GM21529 (cell line): ENCODE measurements around the gene LILRB3.
A peak's percentile ranks its signal among the peaks of the same experiment; 100 is the strongest.
"Not testable (repeated sequence)": the region's sequence is repeated elsewhere in the genome, so short reads cannot be mapped to it uniquely, and the experiment has no call there.

Experiments used
- ATAC-seq: cut with Tn5 transposase; IDR thresholded peaks from one replicate; pipeline ENCODE4 v1.9.1; 2021; ENCODE audit not compliant: unreplicated experiment

The LILRB3 gene

GRCh38 chr19:54214217-54214616 is 8.6 kb downstream of the LILRB3 start:
- ATAC-seq, result not testable (repeated sequence)

- no peak for ATAC-seq
These were observed 11.6 kb downstream of the LILRB3 start for GRCh38 chr19:54211235-54211634.

- no peak for ATAC-seq
These were observed 12.9 kb downstream of the LILRB3 start for GRCh38 chr19:54209811-54210494.

GRCh38 chr19:54209058-54209810 is 13.6 kb downstream of the LILRB3 start:
- ATAC-seq, result no peak

- no peak for ATAC-seq
These were observed 14.1 kb downstream of the LILRB3 start for GRCh38 chr19:54208784-54209057.

GRCh38 chr19:54207983-54208783 is 14.6 kb downstream of the LILRB3 start:
- peak; percentile 54 for ATAC-seq

GRCh38 chr19:54207676-54207982 is 15.2 kb downstream of the LILRB3 start:
- ATAC-seq, result peak; percentile 2

GRCh38 chr19:54207193-54207592 is 15.6 kb downstream of the LILRB3 start:
- ATAC-seq, result not testable (repeated sequence)

GRCh38 chr19:54206831-54207177 is 16.0 kb downstream of the LILRB3 start:
- no peak for ATAC-seq

GRCh38 chr19:54206030-54206830 is 16.6 kb downstream of the LILRB3 start:
- ATAC-seq, result no peak

- no peak for ATAC-seq
These were observed 17.9 kb downstream of the LILRB3 start for GRCh38 chr19:54204767-54205468.

GRCh38 chr19:54203151-54203611 is 19.6 kb downstream of the LILRB3 start:
- no peak for ATAC-seq

- ATAC-seq, result no peak
These were observed 20.8 kb downstream of the LILRB3 start for GRCh38 chr19:54201980-54202379.

- ATAC-seq, result no peak
These were observed 21.6 kb downstream of the LILRB3 start for GRCh38 chr19:54201172-54201701.

- no peak for ATAC-seq
These were observed 23.4 kb downstream of the LILRB3 start for GRCh38 chr19:54199401-54199800.

GRCh38 chr19:54197121-54197520 is 25.7 kb downstream of the LILRB3 start:
- no peak for ATAC-seq

- ATAC-seq, result no peak
These were observed 26.3 kb downstream of the LILRB3 start for GRCh38 chr19:54196536-54196935.

- not testable (repeated sequence) for ATAC-seq
These were observed 28.3 kb downstream of the LILRB3 start for GRCh38 chr19:54194463-54194862.

GRCh38 chr19:54193011-54193410 is 29.8 kb downstream of the LILRB3 start:
- no peak for ATAC-seq

GRCh38 chr19:54191811-54192453 is 30.9 kb downstream of the LILRB3 start:
- ATAC-seq, result no peak
